Gastrocnemius medialis (tissue), 4 donors: ENCODE data around the gene FOXP2. TPM values are rescaled to one million over a fixed set of nuclear protein-coding genes. Genes with fewer than 3 reads are reported as not detected.

Experiments
- ATAC-seq, 2 donors: fragments of 150-250 bp; one replicate each; pipeline ENCODE4 v1.9.1; 2016
- DNase-seq, 2 donors: peaks; one replicate each; pipeline ENCODE4 v3.0.0-alpha.2; 2019
- H3K27ac ChIP-seq, 4 donors: fragments of 200-600 bp; sonication (generic); 1 replicate in 1 of 4; 2 replicates in 3 of 4; pipeline ENCODE4 v1.5.1; 2016 to 2018; ENCODE audit warnings: mild to moderate bottlenecking in 2 of 4, moderate library complexity in 1 of 4
- H3K27me3 ChIP-seq, 3 donors: fragments of 200-600 bp; sonication (generic) in 2 of 3; 1 replicate in 1 of 3; 2 replicates in 2 of 3; pipeline versions ENCODE4 v1.5.1 to v1.6.0; 2016 to 2019; ENCODE audit warnings: mild to moderate bottlenecking in 1 of 3, moderate library complexity in 1 of 3
- H3K36me3 ChIP-seq, 2 donors: fragments of 200-600 bp; sonication (generic) in 1 of 2; one replicate each; pipeline ENCODE4 v1.5.1; 2017 to 2018
- H3K4me1 ChIP-seq, 2 donors: fragments of 200-600 bp; sonication (generic) in 1 of 2; one replicate each; pipeline ENCODE4 v1.5.1; 2016 to 2017; ENCODE audit warnings: mild to moderate bottlenecking in 2 of 2
- H3K4me3 ChIP-seq, 4 donors: fragments of 200-600 bp; sonication (generic) in 3 of 4; 1 replicate in 1 of 4; 2 replicates in 3 of 4; pipeline ENCODE4 v1.5.1; 2016 to 2019; ENCODE audit warnings: mild to moderate bottlenecking in 2 of 4
- H3K9me3 ChIP-seq, 3 donors: fragments of 200-600 bp; sonication (generic) in 2 of 3; 1 replicate in 1 of 3; 2 replicates in 2 of 3; pipeline ENCODE4 v1.5.1; 2016 to 2019
- POLR2A ChIP-seq, 2 donors: fragments of 450-650 bp; IDR thresholded peaks; one replicate each; pipeline ENCODE4 v1.6.1; 2017; ENCODE audit warnings: antibody characterized with exemption in 2 of 2, mild to moderate bottlenecking in 2 of 2, moderate library complexity in 2 of 2
- in situ Hi-C, 4 donors: fragments of 200-750 bp; cut with MboI; loops; one replicate each; pipeline versions ENCODE4 v1.15.0 to v1.8.0; 2017; ENCODE audit warnings: low sequenced_read_pairs in 4 of 4
- intact Hi-C: fragments of 100-400 bp; cut with DNase I; formaldehyde crosslinking; loops from one replicate; pipeline ENCODE4 v1.15.1; 2023; ENCODE audit warnings: low total_unique reads
- total RNA-seq, 4 donors: library from RNA; depleted of rRNA; stranded (reverse); fragments of >200 nt; gene quantifications; one replicate each; pipeline versions ENCODE4 v1.1.0 to v1.2.3, GENCODE V29; 2016
- TF ChIP-seq, protein P1 (sequence below), 5 experiments: fragments of 450-650 bp in 3 of 5; fragments of 200-600 bp in 2 of 5; sonication (generic) in 2 of 5; IDR thresholded peaks in 4 of 5; conservative IDR thresholded peaks in 1 of 5; 1 replicate in 4 of 5; 2 replicates in 1 of 5; pipeline ENCODE4 v1.5.1; 2016 to 2019; ENCODE audit warnings: antibody characterized with exemption in 5 of 5, mild to moderate bottlenecking in 3 of 5, moderate library complexity in 3 of 5

The FOXP2 gene
- total RNA-seq, 4 donors from 2014 or later = 4.9 to 16.9 (median 7.5) TPM

DNA sequence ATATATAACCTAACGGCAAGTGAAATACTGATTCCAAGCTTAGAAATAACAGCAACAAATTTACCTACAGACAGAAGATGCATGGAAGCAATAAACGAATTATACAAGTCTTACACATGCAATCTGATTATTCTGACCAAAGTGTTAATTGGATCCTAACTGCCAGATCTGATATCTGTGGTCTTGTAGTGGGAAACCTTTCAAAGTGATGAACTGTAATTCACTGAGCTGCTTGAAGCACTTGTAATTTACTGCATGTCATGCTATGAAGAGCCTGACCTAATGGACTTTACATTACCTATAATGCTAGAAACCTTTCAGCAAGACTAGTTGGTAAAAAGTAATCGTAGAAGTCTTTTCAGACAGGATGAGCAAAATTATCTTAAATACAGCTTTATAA lies 205.6 kb downstream of the FOXP2 start:
- H3K9me3 ChIP-seq = no peaks in the 10 kb centered on the region
- intact Hi-C loops (no loop called here), in situ Hi-C loops (no loop called here)
- no peaks in the 10 kb centered on the region for H3K27me3 ChIP-seq
- H3K4me1 ChIP-seq = no peaks in the 10 kb centered on the region
- H3K4me3 ChIP-seq = no peak overlapping the region
- DNase-seq (no peak), ATAC-seq (no peak)
- TF ChIP-seq, protein P1, sequence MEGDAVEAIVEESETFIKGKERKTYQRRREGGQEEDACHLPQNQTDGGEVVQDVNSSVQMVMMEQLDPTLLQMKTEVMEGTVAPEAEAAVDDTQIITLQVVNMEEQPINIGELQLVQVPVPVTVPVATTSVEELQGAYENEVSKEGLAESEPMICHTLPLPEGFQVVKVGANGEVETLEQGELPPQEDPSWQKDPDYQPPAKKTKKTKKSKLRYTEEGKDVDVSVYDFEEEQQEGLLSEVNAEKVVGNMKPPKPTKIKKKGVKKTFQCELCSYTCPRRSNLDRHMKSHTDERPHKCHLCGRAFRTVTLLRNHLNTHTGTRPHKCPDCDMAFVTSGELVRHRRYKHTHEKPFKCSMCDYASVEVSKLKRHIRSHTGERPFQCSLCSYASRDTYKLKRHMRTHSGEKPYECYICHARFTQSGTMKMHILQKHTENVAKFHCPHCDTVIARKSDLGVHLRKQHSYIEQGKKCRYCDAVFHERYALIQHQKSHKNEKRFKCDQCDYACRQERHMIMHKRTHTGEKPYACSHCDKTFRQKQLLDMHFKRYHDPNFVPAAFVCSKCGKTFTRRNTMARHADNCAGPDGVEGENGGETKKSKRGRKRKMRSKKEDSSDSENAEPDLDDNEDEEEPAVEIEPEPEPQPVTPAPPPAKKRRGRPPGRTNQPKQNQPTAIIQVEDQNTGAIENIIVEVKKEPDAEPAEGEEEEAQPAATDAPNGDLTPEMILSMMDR (IDR thresholded peaks at IDR 0.05 in 4 of 5, conservative IDR thresholded peaks at IDR 0.05 in 1 of 5) = no peak
- TF ChIP-seq POLR2A (IDR thresholded peaks at IDR 0.05) = no peak
- H3K27ac ChIP-seq = no peak overlapping the region
- H3K36me3 ChIP-seq = no peaks in the 10 kb centered on the region

- no peak overlapping the region for H3K4me3 ChIP-seq
- H3K27me3 ChIP-seq = no peaks in the 10 kb centered on the region
- TF ChIP-seq POLR2A (IDR thresholded peaks at IDR 0.05) = no peak
- TF ChIP-seq, protein P1 (IDR thresholded peaks at IDR 0.05 in 4 of 5, conservative IDR thresholded peaks at IDR 0.05 in 1 of 5) = no peak
- no peak overlapping the region for H3K27ac ChIP-seq
- no peaks in the 10 kb centered on the region for H3K36me3 ChIP-seq
- no peaks in the 10 kb centered on the region for H3K9me3 ChIP-seq
- intact Hi-C loops (no loop called here), in situ Hi-C loops (no loop called here)
- ATAC-seq (no peak), DNase-seq (no peak)
- no peaks in the 10 kb centered on the region for H3K4me1 ChIP-seq
Measured at GRCh38 chr7:114622221-114622620, 207.6 kb downstream of the FOXP2 start.

- H3K4me3 ChIP-seq = no peak overlapping the region
- in situ Hi-C loops = no loop called here
- H3K4me1 ChIP-seq = no peaks in the 10 kb centered on the region
- H3K36me3 ChIP-seq = no peaks in the 10 kb centered on the region
- no peak for ATAC-seq
- no peak overlapping the region for H3K27ac ChIP-seq
- H3K27me3 ChIP-seq = no peaks in the 10 kb centered on the region
- H3K9me3 ChIP-seq = no peaks in the 10 kb centered on the region
- TF ChIP-seq, protein P1 (IDR thresholded peaks at IDR 0.05 in 4 of 5, conservative IDR thresholded peaks at IDR 0.05 in 1 of 5) = no peak
- TF ChIP-seq POLR2A (IDR thresholded peaks at IDR 0.05) = no peak
- intact Hi-C loops = no loop called here
- DNase-seq = no peak
Measured at GRCh38 chr7:114623146-114623545, 208.5 kb downstream of the FOXP2 start.

DNA sequence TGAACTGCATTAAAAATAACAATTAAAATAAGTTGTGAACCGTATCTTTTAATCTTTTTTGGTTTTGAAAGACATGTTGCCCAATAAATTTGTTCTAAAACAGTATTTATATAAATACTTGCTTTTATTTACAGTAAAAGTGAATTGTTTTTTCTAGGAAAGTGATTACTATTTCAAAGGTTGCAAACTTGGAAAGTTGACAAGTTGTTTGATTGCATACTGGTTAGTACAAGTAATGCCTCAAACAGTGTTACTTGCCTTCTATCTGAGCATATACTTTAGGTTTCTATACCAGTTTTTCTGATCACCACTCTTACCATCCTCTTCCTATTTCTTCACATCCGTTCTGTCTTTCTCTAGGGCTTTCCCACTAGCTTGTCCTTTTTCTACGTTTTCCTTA lies 212.6 kb downstream of the FOXP2 start:
- TF ChIP-seq POLR2A (IDR thresholded peaks at IDR 0.05) = no peak
- TF ChIP-seq, protein P1 (IDR thresholded peaks at IDR 0.05 in 4 of 5, conservative IDR thresholded peaks at IDR 0.05 in 1 of 5) = no peak
- H3K27ac ChIP-seq = no peak overlapping the region
- in situ Hi-C loops = no loop called here
- ATAC-seq (no peak), DNase-seq (no peak)
- intact Hi-C loops = no loop called here
- H3K27me3 ChIP-seq = no peaks in the 10 kb centered on the region
- H3K9me3 ChIP-seq = no peaks in the 10 kb centered on the region
- no peaks in the 10 kb centered on the region for H3K4me1 ChIP-seq
- no peak overlapping the region for H3K4me3 ChIP-seq
- no peaks in the 10 kb centered on the region for H3K36me3 ChIP-seq

- Histone ChIP-seq H3K36me3 (no peaks in the 10 kb centered on the region), H3K27ac (no peak overlapping the region), H3K4me3 (no peak overlapping the region), H3K27me3 (no peaks in the 10 kb centered on the region), H3K4me1 (no peaks in the 10 kb centered on the region), H3K9me3 (no peaks in the 10 kb centered on the region)
- ATAC-seq (no peak), DNase-seq (no peak)
- intact Hi-C loops = no loop called here
- TF ChIP-seq, protein P1 (IDR thresholded peaks at IDR 0.05 in 4 of 5, conservative IDR thresholded peaks at IDR 0.05 in 1 of 5) = no peak
- no peak for TF ChIP-seq POLR2A (IDR thresholded peaks at IDR 0.05)
- in situ Hi-C loops = no loop called here
Measured at GRCh38 chr7:114628362-114628761, 213.7 kb downstream of the FOXP2 start.
